Thyroid gland (tissue), 4 donors: Measurements from ENCODE around the gene SHPK.

Experiments used
- CTCF ChIP-seq, 6 experiments: fragments of 200-600 bp in 3 of 6; fragments of 450-650 bp in 3 of 6; sonication (generic) in 3 of 6; IDR thresholded peaks; one replicate each; pipeline ENCODE4 v1.5.1; 2016 to 2019; ENCODE audit warnings: antibody characterized with exemption in 6 of 6, mild to moderate bottlenecking in 2 of 6, inconsistent platforms in 1 of 6, moderate library complexity in 1 of 6
- POLR2A ChIP-seq, 2 donors: fragments of 450-650 bp; IDR thresholded peaks; one replicate each; pipeline ENCODE4 v1.6.1; 2017; ENCODE audit warnings: antibody characterized with exemption in 2 of 2, mild to moderate bottlenecking in 2 of 2, moderate library complexity in 1 of 2

DNA sequence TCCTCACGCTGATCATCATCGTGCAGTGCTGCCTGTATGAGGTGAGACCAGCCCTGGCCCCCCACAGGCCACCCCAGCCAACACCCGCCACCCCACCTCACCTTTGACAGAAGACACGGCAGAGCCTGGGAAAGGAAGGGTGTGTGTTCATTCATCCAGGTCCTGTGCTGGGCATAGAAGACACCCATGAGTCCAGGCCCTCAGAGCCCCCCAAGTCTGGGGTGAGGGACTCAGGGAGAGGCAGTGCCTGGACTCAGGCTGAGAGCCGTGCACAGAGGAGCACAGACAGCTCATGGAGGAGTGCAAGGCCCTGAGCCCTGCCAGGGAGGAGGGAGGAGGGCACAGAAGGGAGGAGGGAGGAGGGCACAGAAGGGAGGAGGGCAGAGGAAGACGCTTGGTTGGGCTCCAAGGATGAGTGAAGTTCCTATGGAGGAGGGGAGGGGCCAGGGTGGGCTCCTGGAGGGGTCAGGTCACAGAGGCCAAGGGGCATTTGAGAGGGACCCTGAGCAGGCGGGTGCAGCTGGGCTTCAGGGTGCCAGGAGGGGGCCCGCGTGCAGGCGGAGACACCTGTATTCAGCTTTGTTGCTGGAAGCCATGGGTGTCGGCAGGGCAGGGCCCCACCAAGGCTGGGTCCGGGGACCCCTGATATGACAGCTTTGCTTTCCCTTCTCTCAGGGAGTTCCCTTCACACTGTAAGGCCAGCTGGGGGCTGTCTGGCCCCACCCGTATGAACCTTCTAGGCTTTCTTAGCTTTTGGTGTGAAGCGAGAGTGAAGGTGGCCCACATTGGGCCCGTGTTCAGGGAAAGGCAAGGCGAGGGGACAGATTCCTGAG lies 20.9 kb upstream of the SHPK start:
- no peak for TF ChIP-seq CTCF (IDR thresholded peaks at IDR 0.05)
- TF ChIP-seq POLR2A (IDR thresholded peaks at IDR 0.05), result no peak
